ENCODE results near the gene KCNQ1OT1. TPM values are rescaled to one million over a fixed set of nuclear protein-coding genes. Genes with fewer than 3 reads are reported as not detected.

The KCNQ1OT1 gene
- total and polyA plus RNA-seq, 8 donors: under 0.01 to 15.1 (median 2.3) TPM

DNA sequence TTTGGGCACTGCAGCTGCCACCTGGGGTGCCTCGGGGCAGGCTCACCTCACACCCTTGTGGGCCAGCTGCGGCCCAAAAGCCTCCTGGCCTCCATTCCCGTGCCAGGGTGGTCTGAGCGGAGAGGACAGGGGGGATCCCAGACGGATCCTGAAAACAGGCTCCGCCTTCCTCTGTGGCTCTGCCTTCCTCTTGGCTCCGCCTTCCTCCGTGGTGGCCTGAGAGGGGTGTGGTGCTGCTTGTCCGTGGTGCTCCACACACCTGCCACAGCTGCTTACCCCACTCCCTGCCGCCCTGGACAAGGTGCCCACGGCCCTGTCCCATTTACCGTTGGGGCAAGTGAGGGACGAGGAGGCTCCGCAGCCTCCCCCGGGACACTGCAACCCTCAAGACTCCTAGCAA lies 23.2 kb upstream of the KCNQ1OT1 start:
- H3K4me3 ChIP-seq: no peak overlapping the region

DNA sequence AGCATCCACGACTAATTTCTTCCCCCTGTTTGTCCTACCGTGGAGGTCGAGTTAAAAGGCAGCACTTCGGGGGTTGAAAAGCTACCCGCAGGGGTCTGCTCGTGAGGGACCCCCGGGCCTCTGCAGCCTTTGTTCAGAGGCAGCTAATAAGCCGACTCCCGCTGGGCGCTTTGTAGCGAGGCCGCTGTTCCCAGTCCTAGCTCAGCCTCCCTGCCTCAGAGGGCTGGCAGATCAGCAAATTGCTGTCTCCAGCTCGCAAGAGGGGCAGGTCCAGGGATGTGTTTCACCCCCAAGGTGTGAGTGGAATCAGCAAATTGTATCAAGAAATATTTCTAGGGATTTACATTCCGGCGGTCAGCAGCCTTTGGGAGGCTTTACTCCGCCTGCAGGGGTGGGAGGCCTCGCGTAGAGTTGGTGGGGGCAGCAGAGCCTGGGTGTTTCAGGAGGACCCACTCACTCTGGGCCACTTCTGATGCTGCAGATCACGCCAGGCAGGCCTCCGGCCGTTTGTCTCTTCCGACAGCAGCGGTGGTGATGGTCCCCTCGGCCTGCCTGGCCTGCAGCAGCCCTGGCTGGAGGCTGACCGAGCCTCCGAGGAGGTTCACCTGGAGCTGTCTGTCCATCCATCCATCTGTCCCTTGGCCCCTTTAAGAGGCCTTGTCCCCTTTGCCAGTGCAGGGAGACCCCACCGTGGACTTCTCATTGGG lies 21.6 kb upstream of the KCNQ1OT1 start:
- H3K27me3 ChIP-seq: no peaks in the 10 kb centered on the region
- no peak overlapping the region for H3K27ac ChIP-seq
- DNase-seq: no peak
- TF ChIP-seq POLR2AphosphoS5 (IDR thresholded peaks at IDR 0.05): no peak
- TF ChIP-seq EP300 (IDR thresholded peaks at IDR 0.05): no peak
- TF ChIP-seq POLR2A (IDR thresholded peaks at IDR 0.05): no peak
- TF ChIP-seq, protein P1, sequence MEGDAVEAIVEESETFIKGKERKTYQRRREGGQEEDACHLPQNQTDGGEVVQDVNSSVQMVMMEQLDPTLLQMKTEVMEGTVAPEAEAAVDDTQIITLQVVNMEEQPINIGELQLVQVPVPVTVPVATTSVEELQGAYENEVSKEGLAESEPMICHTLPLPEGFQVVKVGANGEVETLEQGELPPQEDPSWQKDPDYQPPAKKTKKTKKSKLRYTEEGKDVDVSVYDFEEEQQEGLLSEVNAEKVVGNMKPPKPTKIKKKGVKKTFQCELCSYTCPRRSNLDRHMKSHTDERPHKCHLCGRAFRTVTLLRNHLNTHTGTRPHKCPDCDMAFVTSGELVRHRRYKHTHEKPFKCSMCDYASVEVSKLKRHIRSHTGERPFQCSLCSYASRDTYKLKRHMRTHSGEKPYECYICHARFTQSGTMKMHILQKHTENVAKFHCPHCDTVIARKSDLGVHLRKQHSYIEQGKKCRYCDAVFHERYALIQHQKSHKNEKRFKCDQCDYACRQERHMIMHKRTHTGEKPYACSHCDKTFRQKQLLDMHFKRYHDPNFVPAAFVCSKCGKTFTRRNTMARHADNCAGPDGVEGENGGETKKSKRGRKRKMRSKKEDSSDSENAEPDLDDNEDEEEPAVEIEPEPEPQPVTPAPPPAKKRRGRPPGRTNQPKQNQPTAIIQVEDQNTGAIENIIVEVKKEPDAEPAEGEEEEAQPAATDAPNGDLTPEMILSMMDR (IDR thresholded peaks at IDR 0.05): no peak
- 88 to 94% (median 92%) methylated on average over 20 to 27 of the region's 27 CpGs for WGBS, 5 donors
- H3K4me3 ChIP-seq: no peak overlapping the region
- H3K36me3 ChIP-seq: no peaks in the 10 kb centered on the region
- no peaks in the 10 kb centered on the region for H3K9me3 ChIP-seq
- no peaks in the 10 kb centered on the region for H3K4me1 ChIP-seq
- intact Hi-C loops (cut with DNase I; ENCODE audit: low total_unique reads): no loop called here

More for the DNA sequence above, 23.2 kb upstream of the KCNQ1OT1 start:
- 81 to 90% (median 89%) methylated on average over 10 to 15 of the region's 15 CpGs for WGBS, 5 donors
- intact Hi-C loops (cut with DNase I; ENCODE audit: low total_unique reads): no loop called here
- no peaks in the 10 kb centered on the region for H3K27me3 ChIP-seq
- no peak for DNase-seq
- TF ChIP-seq POLR2A (IDR thresholded peaks at IDR 0.05) (no peak), POLR2AphosphoS5 (IDR thresholded peaks at IDR 0.05) (no peak), EP300 (IDR thresholded peaks at IDR 0.05) (no peak)
- TF ChIP-seq, protein P1 (IDR thresholded peaks at IDR 0.05): no peak
- H3K9me3 ChIP-seq: no peaks in the 10 kb centered on the region
- H3K36me3 ChIP-seq: no peaks in the 10 kb centered on the region
- no peak overlapping the region for H3K27ac ChIP-seq
- no peaks in the 10 kb centered on the region for H3K4me1 ChIP-seq

DNA sequence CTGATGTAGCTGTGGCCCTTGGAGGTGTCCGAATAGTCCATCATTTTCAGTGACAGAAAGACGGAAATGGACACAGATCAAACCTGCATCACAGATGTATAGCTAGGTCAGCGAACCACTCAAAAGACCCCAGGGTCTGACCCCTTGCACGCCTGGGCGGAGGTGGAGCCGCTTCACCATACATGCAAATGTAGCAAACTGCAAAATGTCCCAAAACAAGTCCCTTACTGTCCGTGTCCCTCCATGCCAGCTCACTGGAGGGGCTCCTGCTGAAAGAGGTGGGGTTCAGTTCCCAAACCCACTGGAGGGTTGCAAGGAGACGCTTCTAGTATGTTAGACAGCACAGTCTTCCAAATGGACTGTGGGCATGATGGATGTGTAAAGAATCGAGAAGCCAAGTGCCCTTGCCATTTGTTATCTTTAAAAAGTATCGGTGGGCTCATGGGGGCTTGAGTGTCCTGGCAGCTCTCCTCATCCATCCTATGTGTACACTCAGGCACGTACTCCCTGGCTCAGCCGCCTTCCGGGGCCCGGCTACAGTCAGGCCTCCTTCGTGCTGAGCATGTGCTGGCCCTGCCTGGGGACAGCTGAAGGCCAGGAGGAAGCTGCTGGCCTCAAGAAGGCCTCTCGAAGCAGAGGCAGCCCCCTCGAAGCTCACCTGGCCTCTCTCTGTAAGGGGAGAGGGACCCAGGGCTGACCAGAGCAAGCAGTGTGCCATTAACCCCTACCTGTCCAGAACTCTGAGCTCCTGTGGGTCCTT lies 20.2 kb upstream of the KCNQ1OT1 start:
- no peaks in the 10 kb centered on the region for H3K36me3 ChIP-seq
- intact Hi-C loops (cut with DNase I; ENCODE audit: low total_unique reads): no loop called here
- no peak overlapping the region for H3K4me3 ChIP-seq
- H3K27me3 ChIP-seq: no peaks in the 10 kb centered on the region
- no peak for DNase-seq
- TF ChIP-seq, protein P1 (IDR thresholded peaks at IDR 0.05): no peak
- TF ChIP-seq EP300 (IDR thresholded peaks at IDR 0.05) (no peak), POLR2AphosphoS5 (IDR thresholded peaks at IDR 0.05) (no peak), POLR2A (IDR thresholded peaks at IDR 0.05) (no peak)
- WGBS, 5 donors: 85 to 89% (median 86%) methylated on average over 15 to 17 of the region's 17 CpGs
- H3K27ac ChIP-seq: no peak overlapping the region
- no peaks in the 10 kb centered on the region for H3K9me3 ChIP-seq
- no peaks in the 10 kb centered on the region for H3K4me1 ChIP-seq

DNA sequence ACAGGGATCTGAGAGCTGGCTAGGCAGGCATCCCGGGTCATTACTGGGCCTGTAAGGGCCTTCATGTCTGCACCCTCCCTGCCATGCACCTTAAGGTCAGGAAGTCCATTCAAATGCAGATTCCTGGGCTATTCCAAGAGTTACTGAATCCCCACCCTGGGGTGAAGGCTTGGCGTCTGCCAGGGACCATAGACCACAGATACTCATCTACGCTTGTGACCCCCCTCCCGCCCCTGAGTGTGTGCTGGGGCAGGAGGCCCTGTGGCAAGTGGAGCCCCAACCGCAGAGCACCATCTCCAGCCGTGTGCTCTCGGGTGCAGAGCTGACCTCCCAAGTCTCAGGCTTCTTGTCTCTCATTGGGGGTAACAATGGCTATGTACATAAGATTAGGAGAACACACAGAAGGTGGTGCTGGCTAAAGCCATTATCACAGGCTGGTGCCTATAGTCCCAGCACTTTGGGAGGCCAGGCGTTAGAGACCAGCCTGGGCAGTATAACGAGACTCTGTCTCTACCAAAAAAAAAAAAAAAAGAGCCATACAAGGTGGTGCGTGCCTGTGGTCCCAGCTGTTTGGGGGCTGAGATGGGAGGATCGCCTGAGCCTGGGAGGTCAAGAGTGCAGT lies 19.1 kb upstream of the KCNQ1OT1 start:
- WGBS, 5 donors: 49 to 79% (median 68%) methylated on average over 10 to 11 of the region's 11 CpGs

More for the DNA sequence above, 19.1 kb upstream of the KCNQ1OT1 start:
- H3K27ac ChIP-seq: no peak overlapping the region
- H3K36me3 ChIP-seq: peaks cover 0 to 5% (median 0%) of the 10 kb centered on the region in 4 donors
- DNase-seq: no peak
- no peaks in the 10 kb centered on the region for H3K9me3 ChIP-seq
- no peaks in the 10 kb centered on the region for H3K4me1 ChIP-seq
- no peak overlapping the region for H3K4me3 ChIP-seq
- TF ChIP-seq POLR2A (IDR thresholded peaks at IDR 0.05) (no peak), EP300 (IDR thresholded peaks at IDR 0.05) (no peak), POLR2AphosphoS5 (IDR thresholded peaks at IDR 0.05) (no peak)
- TF ChIP-seq, protein P1 (IDR thresholded peaks at IDR 0.05): no peak
- intact Hi-C loops (cut with DNase I; ENCODE audit: low total_unique reads): no loop called here
- H3K27me3 ChIP-seq: no peaks in the 10 kb centered on the region
